IMR-90 (cell line): ENCODE measurements around the gene CUBN. TPM values are rescaled to one million over a fixed set of nuclear protein-coding genes. Genes with fewer than 3 reads are reported as not detected.

Experiments used
- ATAC-seq: fragments of 200-7000 bp; cut with Tn5 transposase; 2 replicates; pipeline ENCODE4 v1.9.1; 2020; ENCODE audit warnings: low read depth, mild to moderate bottlenecking, moderate library complexity
- BruUV-seq: library from RNA; stranded (reverse); fragments of 400-500 nt; replicated peaks from 2 replicates; lab custom pipeline; 2021; lab: Mats Ljungman, UMichigan
- CTCF ChIA-PET: fragments of 300-600 bp; formaldehyde crosslinking; extraction: SDS; loops from one replicate; lab custom pipeline; 2021; ENCODE audit warnings: antibody characterized with exemption; lab: Yijun Ruan, JAX
- POLR2A ChIA-PET: fragments of 300-600 bp; sonication (Branson Sonifier 250); formaldehyde crosslinking; loops from one replicate; lab custom pipeline; 2022; ENCODE audit warnings: antibody characterized with exemption; ENCODE audit not compliant: unreplicated experiment; lab: Charles Lee
- DNase-seq: peaks from one replicate; pipeline ENCODE4 v3.0.0; 2013
- H2AFZ ChIP-seq: replicated peaks from 2 replicates; pipeline ENCODE3; 2013; ENCODE audit warnings: low read length, mild to moderate bottlenecking; ENCODE audit not compliant: poor library complexity
- H2AK5ac ChIP-seq: 2 replicates; pipeline ENCODE4 v1.6.1; 2013; ENCODE audit warnings: low read depth, low read length, inconsistent platforms
- H2AK9ac ChIP-seq: replicated peaks from 2 replicates; pipeline ENCODE3; 2013; ENCODE audit warnings: mild to moderate bottlenecking, low read depth, low read length, moderate library complexity; ENCODE audit not compliant: poor library complexity
- H2BK120ac ChIP-seq: 2 replicates; pipeline ENCODE4 v1.6.1; 2013; ENCODE audit warnings: low read depth, low read length, inconsistent platforms
- H2BK15ac ChIP-seq: 3 replicates; pipeline ENCODE4 v1.6.1; 2013; ENCODE audit warnings: low read depth, low read length, inconsistent platforms
- H2BK20ac ChIP-seq: 2 replicates; pipeline ENCODE4 v1.6.1; 2013; ENCODE audit warnings: low read depth, mild to moderate bottlenecking, inconsistent platforms, low read length, moderate library complexity
- H2BK5ac ChIP-seq: 2 replicates; pipeline ENCODE4 v1.6.1; 2013; ENCODE audit warnings: mild to moderate bottlenecking, low read depth, low read length, inconsistent platforms; ENCODE audit not compliant: poor library complexity, severe bottlenecking
- H3K14ac ChIP-seq: replicated peaks from 2 replicates; pipeline ENCODE4 v1.6.1; 2013; ENCODE audit warnings: low read depth, low read length, inconsistent platforms
- H3K18ac ChIP-seq: 2 replicates; pipeline ENCODE4 v1.6.1; 2013; ENCODE audit warnings: low read depth, low read length, control low read depth
- H3K23ac ChIP-seq: 2 replicates; pipeline ENCODE4 v1.6.1; 2013; ENCODE audit warnings: low read depth, low read length, inconsistent platforms
- H3K27ac ChIP-seq: 2 replicates; pipeline ENCODE4 v1.5.1; 2013; ENCODE audit warnings: mild to moderate bottlenecking, control low read depth, low read length; ENCODE audit not compliant: insufficient read depth
- H3K27me3 ChIP-seq: 2 replicates; pipeline ENCODE4 v1.6.1; 2013; ENCODE audit warnings: low read length; ENCODE audit not compliant: control insufficient read depth, insufficient read depth
- H3K36me3 ChIP-seq: 2 replicates; pipeline ENCODE4 v1.6.1; 2013; ENCODE audit warnings: low read length, mixed read lengths; ENCODE audit not compliant: control insufficient read depth, insufficient read depth
- H3K4ac ChIP-seq: 2 replicates; pipeline ENCODE4 v1.6.1; 2013; ENCODE audit warnings: low read depth, low read length, inconsistent platforms
- H3K4me1 ChIP-seq: 2 replicates; pipeline ENCODE4 v1.6.1; 2013; ENCODE audit warnings: low read length, mixed read lengths; ENCODE audit not compliant: control insufficient read depth, insufficient read depth
- H3K4me2 ChIP-seq: 2 replicates; pipeline ENCODE4 v1.6.1; 2013; ENCODE audit warnings: low read depth, mild to moderate bottlenecking, control low read depth, low read length, moderate library complexity
- H3K4me3 ChIP-seq: 2 replicates; pipeline ENCODE4 v1.5.1; 2013; ENCODE audit warnings: low read depth, mild to moderate bottlenecking, control low read depth, low read length, moderate library complexity; ENCODE audit not compliant: insufficient read depth
- H3K56ac ChIP-seq: 2 replicates; pipeline ENCODE4 v1.6.1; 2013; ENCODE audit warnings: low read length, inconsistent platforms; ENCODE audit not compliant: insufficient read depth; ENCODE audit errors: extremely low read depth
- H3K79me1 ChIP-seq, 2 experiments: 2 replicates each; pipeline ENCODE4 v1.6.1; 2013; ENCODE audit warnings: low read length in 2 of 2, inconsistent platforms in 1 of 2, low read depth in 1 of 2
- H3K9ac ChIP-seq: 2 replicates; pipeline ENCODE4 v1.6.1; 2013; ENCODE audit warnings: low read depth, low read length, control low read depth
- H3K9me1 ChIP-seq: 2 replicates; pipeline ENCODE4 v1.6.1; 2013; ENCODE audit warnings: low read length, inconsistent platforms; ENCODE audit not compliant: insufficient read depth
- H3K9me3 ChIP-seq: 2 replicates; pipeline ENCODE4 v1.6.1; 2013; ENCODE audit warnings: low read length; ENCODE audit not compliant: control insufficient read depth, insufficient read depth
- H4K20me1 ChIP-seq: 2 replicates; pipeline ENCODE4 v1.6.1; 2013; ENCODE audit warnings: low read length, inconsistent platforms; ENCODE audit not compliant: insufficient read depth
- H4K5ac ChIP-seq: 2 replicates; pipeline ENCODE4 v1.6.1; 2013; ENCODE audit warnings: mild to moderate bottlenecking, low read depth, low read length, control low read depth
- H4K8ac ChIP-seq, 2 experiments: 2 replicates each; pipeline ENCODE4 v1.6.1; 2013; ENCODE audit warnings: low read depth in 2 of 2, low read length in 2 of 2, control low read depth in 1 of 2, inconsistent platforms in 1 of 2
- H4K91ac ChIP-seq: 2 replicates; pipeline ENCODE4 v1.6.1; 2013; ENCODE audit warnings: low read depth, low read length, inconsistent platforms; ENCODE audit not compliant: insufficient read depth
- CEBPB ChIP-seq: IDR thresholded peaks from 2 replicates; pipeline ENCODE4 v1.6.1; 2012; ENCODE audit warnings: low read depth, low read length, improper control_type of control experiment
- NFE2L2 ChIP-seq: fragments of 150-350 bp; IDR thresholded peaks from 2 replicates; pipeline ENCODE4 v1.6.1; 2016; ENCODE audit warnings: low read depth, mild to moderate bottlenecking, low read length
- WGBS, 2 experiments: methylation state at CpG; one replicate each; pipeline versions ENCODE4 v1.1.5 to v1.1.7; 2013; ENCODE audit warnings: missing lambda C conversion rate in 2 of 2; ENCODE audit not compliant: insufficient read length in 1 of 2; ENCODE audit errors: extremely low coverage in 2 of 2; 5-methylcytosine and 5-hydroxymethylcytosine counted together
- dilution Hi-C: fragments of 300-500 bp; cut with HindIII; formaldehyde crosslinking; loops from one replicate; pipeline ENCODE4 v1.14.3; 2018; ENCODE audit warnings: low sequenced_read_pairs; ENCODE audit not compliant: unreplicated experiment
- in situ Hi-C: fragments of 300-500 bp; cut with MboI; formaldehyde crosslinking; loops from 3 replicates; pipeline ENCODE4 v1.14.3; 2019; ENCODE audit warnings: low sequenced_read_pairs, inconsistent platforms, mixed read lengths
- intact Hi-C: fragments of 100-400 bp; cut with micrococcal nuclease; formaldehyde crosslinking; loops from 2 replicates; pipeline ENCODE4 v1.10.0; 2022
- polyA plus RNA-seq, 3 experiments: library from polyadenylated mRNA; depleted of rRNA; stranded (reverse); fragments of >200 nt; gene quantifications; 2 replicates each; pipeline ENCODE4 v1.2.3, GENCODE V29; 2012; ENCODE audit warnings: low replicate concordance in 1 of 3
- total RNA-seq: library from RNA; depleted of rRNA; stranded (reverse); fragments of >200 nt; gene quantifications from 2 replicates; pipeline ENCODE4 v1.2.3, GENCODE V29; 2012

CUBN gene
- total and polyA plus RNA-seq, 2 of the 4 experiments (the other 2 are of a cell fraction), result 0.19 to 0.54 TPM

DNA sequence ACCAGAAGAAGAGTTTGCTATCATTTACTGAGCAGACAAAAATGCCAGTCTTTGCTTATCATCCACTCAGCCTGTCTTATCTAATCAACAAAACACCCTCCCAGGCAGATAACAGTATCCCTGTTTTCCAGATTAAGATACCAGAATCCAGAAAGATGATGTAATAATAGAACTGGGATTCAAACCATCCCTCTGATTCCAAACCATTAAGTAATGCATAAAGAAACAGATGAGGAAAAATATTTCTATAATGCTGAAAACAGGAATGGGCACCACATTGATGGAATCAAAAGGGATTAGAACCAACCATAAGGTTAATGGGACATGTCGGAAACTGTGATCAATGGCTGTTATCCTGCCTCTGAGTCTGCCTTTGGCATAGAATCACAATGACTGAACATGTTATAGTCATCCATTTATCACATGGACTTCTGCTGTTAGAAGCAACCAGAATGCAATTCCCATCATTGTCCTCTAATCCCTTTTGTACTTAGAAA is 220.3 kb downstream of the CUBN start:
- Histone ChIP-seq H3K27ac (no peak overlapping the region), H3K9me1 (peaks cover 6% of the 10 kb centered on the region; the same call in 1 of the 2 replicates), H2AK9ac (no peak overlapping the region), H3K4me3 (no peak overlapping the region), H3K23ac (no peak overlapping the region), H4K8ac (no peak overlapping the region), H3K9ac (no peak overlapping the region), H2AK5ac (no peak overlapping the region), H2BK15ac (no peak overlapping the region; the same call in 2 of the 3 replicates), H3K4ac (no peak overlapping the region; the same call in 1 of the 2 replicates), H2BK5ac (no peak overlapping the region), H3K18ac (no peak overlapping the region; the same call in 1 of the 2 replicates), H3K79me1 (no peaks in the 10 kb centered on the region), H2AFZ (no peak overlapping the region), H3K9me3 (no peaks in the 10 kb centered on the region), H3K36me3 (no peaks in the 10 kb centered on the region), H4K91ac (no peak overlapping the region), H3K4me2 (no peak overlapping the region), H4K5ac (no peak overlapping the region), H3K14ac (no peak overlapping the region), H3K56ac (no peak overlapping the region), H3K4me1 (peaks cover 6% of the 10 kb centered on the region), H2BK120ac (no peak overlapping the region), H3K27me3 (no peaks in the 10 kb centered on the region), H4K20me1 (no peaks in the 10 kb centered on the region), H2BK20ac (peak overlapping the region; percentile 32; the same call in 1 of the 2 replicates)
- in situ Hi-C loops (no loop called here), intact Hi-C loops (no loop called here), dilution Hi-C loops (no loop called here)
- BruUV-seq, result no TSS peak
- WGBS, 2 experiments, result no CpG with 5 or more reads among the region's 1 CpG
- ChIA-PET POLR2A (no interaction called here), CTCF (no interaction called here)
- ATAC-seq, result peak; percentile 29
- DNase-seq, result peak; percentile 33
- TF ChIP-seq NFE2L2 (no peak), CEBPB (peak; percentile 65)
